Calu3 (cell line): ENCODE data around the gene AMBP. TPM values are rescaled to one million over a fixed set of nuclear protein-coding genes. Genes with fewer than 3 reads are reported as not detected.

Experiments used
- BruUV-seq: library from RNA; stranded (reverse); fragments of 400-500 nt; replicated peaks from 2 replicates; lab custom pipeline; 2021; lab: Mats Ljungman, UMichigan
- CTCF ChIA-PET: fragments of 300-600 bp; sonication (Branson Sonifier 250); formaldehyde crosslinking; loops from one replicate; lab custom pipeline; 2022; ENCODE audit warnings: antibody characterized with exemption; lab: Charles Lee
- DNase-seq: peaks from one replicate; pipeline ENCODE4 v3.0.0; 2022
- H3K27ac Mint-ChIP-seq: one replicate; pipeline ENCODE4 v1.8.0; 2022; ENCODE audit warnings: mixed read lengths; ENCODE audit not compliant: unreplicated experiment
- H3K27me3 Mint-ChIP-seq: one replicate; pipeline ENCODE4 v1.8.0; 2022; ENCODE audit warnings: mixed read lengths; ENCODE audit not compliant: unreplicated experiment
- H3K36me3 Mint-ChIP-seq: one replicate; pipeline ENCODE4 v1.8.0; 2022; ENCODE audit warnings: mild to moderate bottlenecking, moderate library complexity, mixed read lengths; ENCODE audit not compliant: insufficient read depth, unreplicated experiment
- H3K4me1 Mint-ChIP-seq: one replicate; pipeline ENCODE4 v1.8.0; 2022; ENCODE audit warnings: mild to moderate bottlenecking, low read depth, mixed read lengths; ENCODE audit not compliant: unreplicated experiment
- H3K4me3 Mint-ChIP-seq: one replicate; pipeline ENCODE4 v1.8.0; 2022; ENCODE audit warnings: mild to moderate bottlenecking, low read depth, moderate library complexity, mixed read lengths; ENCODE audit not compliant: unreplicated experiment
- H3K9me3 Mint-ChIP-seq: one replicate; pipeline ENCODE4 v1.8.0; 2022; ENCODE audit warnings: low read depth, mixed read lengths; ENCODE audit not compliant: unreplicated experiment
- CTCF ChIP-seq: fragments of 200-600 bp; IDR thresholded peaks from one replicate; pipeline ENCODE4 v1.8.0; 2022; ENCODE audit warnings: antibody characterized with exemption; ENCODE audit not compliant: unreplicated experiment
- intact Hi-C: fragments of 100-400 bp; cut with micrococcal nuclease; formaldehyde crosslinking; loops from one replicate; pipeline ENCODE4 v1.10.0; 2022; ENCODE audit not compliant: unreplicated experiment
- total RNA-seq: library from RNA; stranded (reverse); gene quantifications from 2 replicates; pipeline ENCODE4 v1.2.3, GENCODE V29; 2022

The AMBP gene
- total RNA-seq, 1 experiment from 2014 or later: 2.7 TPM

- no peak for DNase-seq
- CTCF ChIA-PET: no interaction called here
- intact Hi-C loops: no loop called here
- no peaks in the 10 kb centered on the region for H3K4me1 Mint-ChIP-seq
- no peak overlapping the region for H3K4me3 Mint-ChIP-seq
- peaks cover 4% of the 10 kb centered on the region for H3K36me3 Mint-ChIP-seq
- BruUV-seq: no TSS peak
- H3K27me3 Mint-ChIP-seq: no peaks in the 10 kb centered on the region
- no peak for TF ChIP-seq CTCF
- H3K27ac Mint-ChIP-seq: no peak overlapping the region
- H3K9me3 Mint-ChIP-seq: no peaks in the 10 kb centered on the region
Observed at GRCh38 chr9:114054191-114054690, 23.9 kb downstream of the AMBP start.

GRCh38 chr9:114053246-114054005 lies 24.7 kb downstream of the AMBP start:
- no peak for DNase-seq
- Mint-ChIP-seq H3K27ac (no peak overlapping the region), H3K4me3 (no peak overlapping the region), H3K4me1 (no peaks in the 10 kb centered on the region), H3K9me3 (no peaks in the 10 kb centered on the region), H3K36me3 (peaks cover 4% of the 10 kb centered on the region), H3K27me3 (no peaks in the 10 kb centered on the region)
- BruUV-seq: no TSS peak
- TF ChIP-seq CTCF: no peak
- intact Hi-C loops: no loop called here
- CTCF ChIA-PET: no interaction called here

GRCh38 chr9:114051706-114052105 lies 26.4 kb downstream of the AMBP start:
- Mint-ChIP-seq H3K9me3 (no peaks in the 10 kb centered on the region), H3K36me3 (peaks cover 4% of the 10 kb centered on the region), H3K4me3 (no peak overlapping the region), H3K27ac (no peak overlapping the region), H3K4me1 (no peaks in the 10 kb centered on the region), H3K27me3 (no peaks in the 10 kb centered on the region)
- intact Hi-C loops: no loop called here
- CTCF ChIA-PET: no interaction called here
- no TSS peak for BruUV-seq
- no peak for TF ChIP-seq CTCF
- DNase-seq: no peak

- Mint-ChIP-seq H3K4me3 (no peak overlapping the region), H3K9me3 (no peaks in the 10 kb centered on the region), H3K27me3 (no peaks in the 10 kb centered on the region), H3K36me3 (peaks cover 4% of the 10 kb centered on the region), H3K27ac (no peak overlapping the region), H3K4me1 (no peaks in the 10 kb centered on the region)
- no peak for TF ChIP-seq CTCF
- no peak for DNase-seq
- no TSS peak for BruUV-seq
- CTCF ChIA-PET: no interaction called here
- intact Hi-C loops: no loop called here
Observed at GRCh38 chr9:114051281-114051680, 26.8 kb downstream of the AMBP start.
